WERI-Rb-1 (cell line): ENCODE measurements around the gene SS18L1.
A peak's percentile ranks its signal among the peaks of the same experiment; 100 is the strongest.

Source experiments
- DNase-seq: peaks from one replicate; pipeline ENCODE4 v3.0.0-alpha.2; 2020
- H3K27ac ChIP-seq: fragments of 250-450 bp; sonication (Bioruptor Pico); 2 replicates; pipeline ENCODE4 v1.5.1; 2020; ENCODE audit warnings: mild to moderate bottlenecking, moderate library complexity
- H3K27me3 ChIP-seq: fragments of 250-450 bp; sonication (Bioruptor Pico); 2 replicates; pipeline ENCODE4 v1.5.1; 2021; ENCODE audit warnings: mild to moderate bottlenecking, low read depth, moderate library complexity; ENCODE audit not compliant: insufficient read depth, severe bottlenecking
- H3K36me3 ChIP-seq: fragments of 250-450 bp; sonication (Bioruptor Pico); 2 replicates; pipeline ENCODE4 v1.5.1; 2020; ENCODE audit warnings: mild to moderate bottlenecking, moderate library complexity
- H3K4me3 ChIP-seq: 2 replicates; pipeline ENCODE4 v1.5.1; 2011; ENCODE audit warnings: low read depth, mild to moderate bottlenecking, control low read depth, low read length
- H3K9me3 ChIP-seq: fragments of 250-450 bp; sonication (Bioruptor Pico); 2 replicates; pipeline ENCODE4 v1.5.1; 2021; ENCODE audit warnings: mild to moderate bottlenecking, moderate library complexity; ENCODE audit not compliant: severe bottlenecking
- CTCF ChIP-seq: IDR thresholded peaks from 2 replicates; pipeline ENCODE4 v1.5.1; 2011; ENCODE audit warnings: low read depth, mild to moderate bottlenecking, control low read depth, inconsistent platforms, low read length

The SS18L1 gene

GRCh38 chr20:62138912-62139311 is 4.7 kb upstream of the SS18L1 start:
- Histone ChIP-seq H3K27me3 (no peaks in the 10 kb centered on the region), H3K9me3 (no peaks in the 10 kb centered on the region), H3K4me3 (no peak overlapping the region), H3K36me3 (peaks cover 78% of the 10 kb centered on the region), H3K27ac (no peak overlapping the region)
- DNase-seq, result no peak
- TF ChIP-seq CTCF, result no peak

GRCh38 chr20:62139636-62140035 is 3.9 kb upstream of the SS18L1 start:
- TF ChIP-seq CTCF, result no peak
- no peak for DNase-seq
- no peaks in the 10 kb centered on the region for H3K27me3 ChIP-seq
- H3K36me3 ChIP-seq, result peaks cover 73% of the 10 kb centered on the region
- H3K9me3 ChIP-seq, result no peaks in the 10 kb centered on the region
- no peak overlapping the region for H3K27ac ChIP-seq
- no peak overlapping the region for H3K4me3 ChIP-seq

GRCh38 chr20:62141043-62141396 is 2.5 kb upstream of the SS18L1 start:
- H3K9me3 ChIP-seq, result no peaks in the 10 kb centered on the region
- no peak overlapping the region for H3K27ac ChIP-seq
- no peak for TF ChIP-seq CTCF
- H3K27me3 ChIP-seq, result no peaks in the 10 kb centered on the region
- no peak for DNase-seq
- H3K36me3 ChIP-seq, result peaks cover 70% of the 10 kb centered on the region
- no peak overlapping the region for H3K4me3 ChIP-seq

GRCh38 chr20:62141397-62142251 is 1.9 kb upstream of the SS18L1 start:
- no peak for DNase-seq
- H3K36me3 ChIP-seq, result peaks cover 64% of the 10 kb centered on the region
- H3K4me3 ChIP-seq, result peak overlapping the region; percentile 61
- no peaks in the 10 kb centered on the region for H3K27me3 ChIP-seq
- no peaks in the 10 kb centered on the region for H3K9me3 ChIP-seq
- H3K27ac ChIP-seq, result peak overlapping the region; percentile 96
- TF ChIP-seq CTCF, result peak; percentile 53; the same call in 1 of the 2 replicates

- peaks cover 55% of the 10 kb centered on the region for H3K36me3 ChIP-seq
- TF ChIP-seq CTCF, result no peak
- DNase-seq, result no peak
- H3K27me3 ChIP-seq, result no peaks in the 10 kb centered on the region
- peak overlapping the region; percentile 96 for H3K27ac ChIP-seq
- H3K9me3 ChIP-seq, result no peaks in the 10 kb centered on the region
- H3K4me3 ChIP-seq, result peak overlapping the region; percentile 61
These were observed 1.1 kb upstream of the SS18L1 start for GRCh38 chr20:62142252-62143080.
